ENCODE data around the gene CD81.
"Not testable (repeated sequence)": the region's sequence is repeated elsewhere in the genome, so short reads cannot be mapped to it uniquely, and the experiment has no call there.

CD81 gene

DNA sequence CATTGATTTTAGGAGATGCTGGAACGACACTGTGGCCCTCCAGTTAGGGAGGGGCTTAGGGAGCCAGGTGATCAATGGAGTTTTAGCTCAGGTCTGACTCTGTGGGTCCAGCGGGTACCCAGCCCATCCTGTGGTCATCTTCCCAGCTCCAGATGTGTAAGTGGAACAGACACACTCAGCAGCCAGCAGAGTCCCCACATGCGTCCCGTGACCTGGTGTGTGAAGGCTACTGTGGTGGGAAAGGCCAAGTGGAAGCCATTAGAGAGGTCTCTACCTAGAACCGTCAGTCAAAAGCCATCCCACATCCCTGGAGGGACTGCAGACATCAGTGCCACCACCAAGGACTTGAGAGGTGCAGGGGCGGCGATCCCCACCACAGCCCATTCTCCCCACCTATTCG, 19.9 kb upstream of the CD81 start:
- DNase-seq (no peak), ATAC-seq (no peak)

GRCh38 chr11:2357651-2358050, 19.5 kb upstream of the CD81 start:
- DNase-seq, ATAC-seq: not testable (repeated sequence)

- no peak for ATAC-seq
- no peak for DNase-seq
Measured at GRCh38 chr11:2358754-2359442, 18.2 kb upstream of the CD81 start.

DNA sequence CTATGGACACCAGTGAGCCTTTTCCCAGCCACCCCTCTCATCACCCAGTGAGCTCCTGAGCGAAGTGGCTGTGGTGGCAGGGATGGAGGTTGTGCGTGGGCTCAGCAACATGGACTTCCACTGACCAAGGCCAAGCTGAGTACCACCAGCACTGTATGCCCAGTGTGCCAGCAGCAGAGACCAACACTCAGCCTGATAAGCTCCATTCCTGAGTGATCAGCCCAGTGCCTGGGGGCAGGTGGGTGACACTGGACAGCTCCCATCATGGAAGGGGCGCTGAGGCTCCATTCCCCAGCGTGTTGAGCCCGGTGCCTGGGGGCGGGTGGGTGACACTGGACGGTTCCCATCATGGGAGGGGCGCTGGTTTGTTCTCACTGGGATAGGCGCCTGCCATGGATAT, 17.6 kb upstream of the CD81 start:
- ATAC-seq, result no peak
- DNase-seq, result no peak

- DNase-seq, result no peak
- no peak for ATAC-seq
Measured at GRCh38 chr11:2360081-2360642, 16.9 kb upstream of the CD81 start.

- DNase-seq (no peak), ATAC-seq (no peak)
Measured at GRCh38 chr11:2361565-2361964, 15.5 kb upstream of the CD81 start.

DNA sequence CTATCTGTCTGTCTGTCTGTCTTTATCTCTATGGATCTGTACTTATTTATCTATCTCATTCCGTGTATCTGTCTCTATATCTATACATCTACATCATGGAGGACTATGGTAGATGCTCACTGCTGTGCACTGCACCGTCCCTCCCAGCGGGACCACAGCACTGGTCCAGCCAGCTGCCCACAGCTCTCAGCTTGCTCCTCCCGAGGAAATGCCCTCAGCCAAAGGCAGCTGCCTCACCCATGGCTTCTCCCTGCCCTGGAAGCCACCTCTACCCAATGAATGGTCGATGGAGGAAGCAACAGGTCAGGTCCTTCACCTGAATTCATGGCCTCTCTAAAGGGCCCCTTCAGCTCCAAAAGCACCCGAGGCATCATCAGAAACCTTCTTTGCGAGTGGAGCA, 14.7 kb upstream of the CD81 start:
- DNase-seq (no peak), ATAC-seq (no peak)

DNA sequence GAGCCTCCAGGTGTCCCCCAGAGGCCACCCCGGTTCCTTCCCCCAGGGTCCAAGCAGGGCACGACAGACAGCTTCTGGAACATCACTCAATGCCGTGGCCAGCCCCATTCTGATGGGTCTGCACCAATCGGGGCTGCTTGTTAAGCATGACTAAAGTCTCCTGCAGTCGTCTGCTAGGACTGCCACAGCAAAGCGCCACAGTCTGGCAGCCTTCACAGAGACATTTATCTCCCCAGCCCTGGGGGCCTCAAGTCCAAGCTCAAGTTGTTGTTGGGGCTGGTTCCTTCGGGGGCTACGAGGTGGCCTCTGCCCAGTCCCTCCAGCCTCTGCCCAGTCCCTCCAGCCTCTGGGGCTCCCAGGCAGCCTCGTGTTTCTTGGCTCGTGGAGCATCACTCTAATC, 14.0 kb upstream of the CD81 start:
- no peak for ATAC-seq
- no peak for DNase-seq

DNA sequence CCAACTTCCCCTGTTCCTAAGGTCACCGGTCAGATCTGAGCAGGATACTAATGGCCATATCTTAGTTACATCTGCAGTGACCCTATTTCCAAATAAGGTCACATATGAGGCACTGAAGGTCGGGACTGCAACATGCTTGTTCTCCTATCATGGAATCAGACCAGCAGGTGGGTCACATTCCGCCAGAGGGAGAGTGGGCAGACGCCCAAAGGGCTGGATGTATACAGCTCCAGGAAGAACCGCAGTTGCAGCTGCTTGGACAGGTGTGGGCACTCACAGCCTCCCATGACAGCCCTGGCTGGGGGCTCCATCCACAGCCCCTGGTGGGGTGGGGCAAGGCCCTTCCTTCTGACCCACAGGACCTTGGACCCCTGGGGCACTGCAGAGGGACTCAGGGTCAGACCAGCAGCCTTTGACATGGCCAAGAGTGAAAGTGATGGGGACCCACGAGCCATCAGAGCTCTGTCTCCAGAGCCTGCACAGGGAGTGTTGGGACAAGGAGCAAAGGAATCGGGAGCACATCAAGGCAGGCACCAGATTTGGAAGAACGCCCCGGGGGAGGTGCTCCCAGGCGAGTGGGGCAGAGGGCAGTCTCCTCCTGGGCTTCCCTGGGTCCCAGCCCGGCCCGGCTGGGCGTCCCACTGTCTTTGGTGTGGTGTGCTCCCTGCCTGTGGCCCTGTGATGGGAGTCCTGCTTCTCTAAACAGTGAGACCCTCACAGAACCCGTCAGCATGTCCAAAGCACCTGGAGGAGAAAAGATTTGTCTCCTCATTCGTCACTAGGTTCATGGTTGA, 13.3 kb upstream of the CD81 start:
- ATAC-seq, result no peak
- DNase-seq, result no peak

GRCh38 chr11:2364386-2364785, 12.7 kb upstream of the CD81 start:
- ATAC-seq, DNase-seq: not testable (repeated sequence)

- ATAC-seq (no peak), DNase-seq (no peak)
Measured at GRCh38 chr11:2365571-2366210, 11.4 kb upstream of the CD81 start.

DNA sequence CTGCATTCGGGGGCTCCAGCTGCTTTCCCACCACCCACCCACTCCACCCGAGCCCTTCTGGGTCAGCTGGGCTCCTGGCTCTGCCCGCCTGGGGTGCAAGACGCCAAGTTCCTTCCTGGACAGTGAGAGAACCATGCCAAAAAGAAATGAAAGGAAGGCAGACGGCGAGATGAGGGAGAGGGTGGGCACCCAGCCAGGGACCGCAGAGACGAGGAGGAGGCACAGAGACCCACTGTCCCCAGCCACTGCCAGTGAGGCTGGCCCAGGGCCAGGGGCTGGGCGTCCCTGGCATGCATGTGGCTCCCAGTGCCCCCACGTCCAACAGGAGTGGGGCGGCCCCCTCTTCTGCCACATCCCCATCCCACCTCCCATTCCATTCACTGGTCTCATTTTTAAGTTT, 10.8 kb upstream of the CD81 start:
- no peak for DNase-seq
- ATAC-seq, result no peak

DNA sequence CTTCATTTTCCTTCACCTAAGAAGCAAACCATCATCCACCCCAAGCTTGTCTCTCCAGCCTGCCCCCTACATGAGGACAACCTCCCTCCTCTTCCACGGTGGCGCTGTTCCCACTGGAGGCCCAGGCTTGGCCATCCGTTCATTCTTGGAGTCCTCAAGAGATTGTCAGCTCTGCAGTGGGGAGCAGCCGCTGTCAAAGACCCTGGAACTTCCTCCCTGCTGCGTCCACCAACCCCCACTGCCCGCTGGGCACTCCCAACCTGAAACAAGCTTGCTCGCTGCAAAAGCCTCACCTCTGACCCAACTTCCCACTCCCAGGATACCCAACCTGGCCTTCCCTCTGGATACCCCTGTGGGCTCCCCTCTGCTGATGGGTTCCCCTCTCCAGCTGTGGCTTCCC, 10.4 kb upstream of the CD81 start:
- DNase-seq, result no peak
- ATAC-seq, result no peak

DNA sequence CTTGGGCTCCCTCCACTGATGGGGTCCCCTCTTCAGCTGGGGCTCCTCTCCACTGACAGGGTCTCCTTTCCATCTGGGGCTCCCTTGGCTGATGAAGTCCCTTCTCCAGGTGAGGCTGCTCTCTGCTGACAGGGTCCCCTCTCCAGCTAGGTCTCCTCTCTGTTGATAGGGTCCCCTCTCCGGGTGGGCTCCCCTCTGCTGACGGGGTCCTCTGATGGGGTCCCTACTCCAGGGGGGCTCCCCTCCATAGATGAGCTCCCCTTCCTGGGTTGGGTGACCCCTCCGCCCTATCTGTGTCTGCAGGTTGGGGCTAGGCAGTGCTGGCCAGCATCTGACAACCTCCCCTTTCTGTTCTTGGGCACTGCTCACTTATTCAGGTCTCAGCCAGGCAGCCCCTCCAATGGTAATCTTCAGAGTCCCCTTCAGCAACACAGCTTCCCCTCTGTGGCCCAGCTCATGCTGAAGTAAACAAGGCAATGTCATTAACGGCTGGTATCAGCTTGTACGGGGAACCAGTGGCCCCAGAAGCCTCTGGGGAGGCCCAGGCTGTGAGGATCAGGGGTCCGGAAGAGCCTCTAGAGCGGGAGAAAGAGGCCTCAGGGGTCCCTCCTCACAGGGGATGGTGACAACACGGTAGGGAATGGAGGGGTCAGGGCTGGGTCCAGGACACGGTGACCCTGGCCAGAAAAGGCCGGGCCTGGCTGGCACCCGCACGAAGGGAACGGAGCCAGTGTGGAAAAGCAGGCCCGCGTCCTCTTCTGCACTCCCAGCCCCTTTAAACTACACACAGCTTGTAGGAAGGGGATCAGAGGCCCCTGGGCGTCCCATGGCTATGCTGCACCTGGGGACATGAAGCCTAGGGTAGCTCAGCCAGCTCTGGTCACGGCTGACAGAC, 9.6 kb upstream of the CD81 start:
- no peak for ATAC-seq

GRCh38 chr11:2368178-2368850, 8.8 kb upstream of the CD81 start:
- ATAC-seq (no peak), DNase-seq (no peak)

More for the DNA sequence above, 9.6 kb upstream of the CD81 start:
- no peak for DNase-seq

GRCh38 chr11:2368851-2369180, 8.3 kb upstream of the CD81 start:
- ATAC-seq (no peak), DNase-seq (no peak)

DNA sequence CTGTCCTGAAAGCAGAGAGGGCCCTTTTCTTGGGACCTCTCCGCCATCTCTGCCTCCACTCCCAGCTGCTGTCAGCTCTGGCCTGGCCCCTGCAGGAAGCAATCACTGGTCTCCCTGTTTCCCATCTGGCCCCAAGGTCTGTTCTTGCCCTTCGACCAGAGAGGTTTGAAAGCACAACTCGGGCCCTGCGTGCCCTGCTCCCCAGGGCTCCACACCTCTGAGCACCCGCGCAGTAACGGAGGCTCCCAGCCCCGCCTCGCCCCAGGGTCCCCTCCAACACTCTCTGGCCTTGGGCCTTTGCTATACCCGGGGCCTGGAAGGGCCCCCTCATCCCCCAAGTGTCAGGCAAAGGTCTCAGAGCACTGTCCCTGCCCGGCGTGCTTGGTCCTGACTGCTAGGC, 7.8 kb upstream of the CD81 start:
- DNase-seq, result no peak
- no peak for ATAC-seq

DNA sequence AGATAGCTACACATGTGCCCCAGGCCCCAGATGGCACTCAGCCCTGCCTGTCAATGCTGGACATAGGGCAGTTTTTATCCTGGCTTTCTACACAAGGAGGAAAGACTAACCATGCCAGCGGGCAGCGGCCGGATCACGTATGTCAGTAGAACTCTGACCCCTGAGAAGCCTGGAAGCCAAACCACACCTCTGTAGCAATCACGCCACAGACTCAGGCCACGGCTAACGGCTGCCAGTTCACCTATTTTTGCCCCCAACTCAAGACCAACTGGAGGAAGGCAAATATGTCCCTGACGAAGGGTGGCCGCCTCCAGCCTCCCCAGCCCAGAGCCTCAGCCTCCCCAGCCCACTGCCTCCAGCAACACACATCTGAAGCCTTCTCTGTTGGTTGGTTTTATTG, 7.2 kb upstream of the CD81 start:
- ATAC-seq (no peak), DNase-seq (no peak)

- ATAC-seq (no peak), DNase-seq (no peak)
Measured at GRCh38 chr11:2374456-2375201, 2.5 kb upstream of the CD81 start.

DNA sequence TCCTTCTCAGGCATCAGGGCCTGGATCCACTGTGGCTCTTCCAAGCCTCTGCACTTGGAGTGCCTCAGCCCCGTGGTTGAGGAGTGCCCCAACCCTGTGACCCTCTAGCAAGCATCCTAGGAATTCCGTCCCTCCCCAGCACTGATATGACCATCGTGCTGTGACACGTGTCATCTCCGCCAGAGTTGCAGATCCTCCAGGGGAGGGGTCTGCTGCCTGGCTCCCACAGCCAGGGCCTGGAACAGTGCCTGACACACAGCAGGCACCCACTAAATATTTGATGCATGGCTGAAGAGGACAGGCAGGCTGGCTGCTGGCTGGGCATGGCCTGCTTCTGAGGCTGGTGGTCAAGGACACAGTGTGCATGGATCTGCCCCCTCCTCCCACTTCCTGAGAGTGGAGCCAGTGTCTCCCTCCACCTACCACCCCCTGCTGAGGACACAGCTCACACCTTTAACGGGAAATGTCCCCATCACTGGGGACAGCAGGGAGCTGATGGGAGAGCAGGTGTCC, 1.7 kb upstream of the CD81 start:
- DNase-seq, result no peak
- no peak for ATAC-seq

Data from stimulated activated naive CD8-positive, alpha-beta T cell treated with anti-CD3 and anti-CD28 coated beads, Interleukin-15, Interleukin-2, amounts not matched to agents 100 U/mL and 50 U/mL, for 24 hours (primary cell).